Endodermal cell (in vitro differentiated cells): Measurements from ENCODE around the gene RAD9A. TPM values are rescaled to one million over a fixed set of nuclear protein-coding genes. Genes with fewer than 3 reads are reported as not detected.
A peak's percentile ranks its signal among the peaks of the same experiment; 100 is the strongest.

ENCODE experiments used
- DNase-seq: peaks from one replicate; pipeline ENCODE4 v3.0.0-alpha.2; 2017
- H3K27ac ChIP-seq: 2 replicates; pipeline ENCODE4 v1.5.1; 2013; ENCODE audit warnings: mild to moderate bottlenecking, low read depth, low read length, moderate library complexity
- H3K27me3 ChIP-seq: 2 replicates; pipeline ENCODE4 v1.6.1; 2013; ENCODE audit warnings: mild to moderate bottlenecking, low read length, moderate library complexity; ENCODE audit not compliant: insufficient read depth, control insufficient read depth, poor library complexity, severe bottlenecking
- H3K36me3 ChIP-seq: 2 replicates; pipeline ENCODE4 v1.7.0; 2013; ENCODE audit warnings: mild to moderate bottlenecking, low read length, moderate library complexity; ENCODE audit not compliant: control insufficient read depth, insufficient read depth
- H3K4me1 ChIP-seq: one replicate; pipeline ENCODE4 v1.7.0; 2013; ENCODE audit warnings: low read length; ENCODE audit not compliant: control insufficient read depth, insufficient read depth
- H3K4me3 ChIP-seq: 2 replicates; pipeline ENCODE4 v1.5.1; 2013; ENCODE audit warnings: mild to moderate bottlenecking, low read length, moderate library complexity
- H3K9ac ChIP-seq: 2 replicates; pipeline ENCODE4 v1.6.1; 2013; ENCODE audit warnings: mild to moderate bottlenecking, low read length, moderate library complexity; ENCODE audit not compliant: poor library complexity, severe bottlenecking; ENCODE audit errors: extremely low read depth
- H3K9me3 ChIP-seq: 2 replicates; pipeline ENCODE4 v1.6.1; 2013; ENCODE audit warnings: mild to moderate bottlenecking, low read length, moderate library complexity; ENCODE audit not compliant: control insufficient read depth
- H3K27ac Mint-ChIP-seq: 2 replicates; pipeline ENCODE4 v1.8.0; 2020; ENCODE audit warnings: mixed read lengths
- H3K27me3 Mint-ChIP-seq: 2 replicates; pipeline ENCODE4 v1.8.0; 2021; ENCODE audit warnings: mild to moderate bottlenecking, mixed read lengths; ENCODE audit not compliant: insufficient read depth
- H3K36me3 Mint-ChIP-seq: 2 replicates; pipeline ENCODE4 v1.8.0; 2020; ENCODE audit warnings: low read depth, mixed read lengths
- H3K4me1 Mint-ChIP-seq: 2 replicates; pipeline ENCODE4 v1.8.0; 2020; ENCODE audit warnings: mixed read lengths
- H3K4me3 Mint-ChIP-seq: 2 replicates; pipeline ENCODE4 v1.8.0; 2020; ENCODE audit warnings: mild to moderate bottlenecking, moderate library complexity, mixed read lengths
- H3K9me3 Mint-ChIP-seq: 2 replicates; pipeline ENCODE4 v1.8.0; 2020; ENCODE audit warnings: mild to moderate bottlenecking, mixed read lengths
- WGBS, 2 experiments: methylation state at CpG; one replicate each; pipeline versions ENCODE4 v1.1.5 to v1.1.7; 2013; ENCODE audit warnings: missing lambda C conversion rate in 2 of 2, mixed read lengths in 1 of 2; ENCODE audit not compliant: insufficient coverage in 1 of 2, insufficient read length in 1 of 2; 5-methylcytosine and 5-hydroxymethylcytosine counted together
- total RNA-seq, 2 donors: library from RNA; stranded (reverse); fragmentation: NEBNext Ultra II Directional in 1 of 2; extraction: Animal tissue kit (Norgen Biotek cat#: 25700) in 1 of 2; gene quantifications; 2 replicates in 1 of 2; 3 replicates in 1 of 2; pipeline ENCODE4 v1.2.1, GENCODE V29; 2021
- TF ChIP-seq, protein P1 (sequence below): fragments of 200-600 bp; sonication (generic); conservative IDR thresholded peaks from 2 replicates; pipeline ENCODE4 v1.5.0; 2021; ENCODE audit warnings: antibody characterized with exemption, mild to moderate bottlenecking

Gene RAD9A
- total RNA-seq, 2 donors from 2014 or later, result 28.3 to 41.4 TPM

DNA sequence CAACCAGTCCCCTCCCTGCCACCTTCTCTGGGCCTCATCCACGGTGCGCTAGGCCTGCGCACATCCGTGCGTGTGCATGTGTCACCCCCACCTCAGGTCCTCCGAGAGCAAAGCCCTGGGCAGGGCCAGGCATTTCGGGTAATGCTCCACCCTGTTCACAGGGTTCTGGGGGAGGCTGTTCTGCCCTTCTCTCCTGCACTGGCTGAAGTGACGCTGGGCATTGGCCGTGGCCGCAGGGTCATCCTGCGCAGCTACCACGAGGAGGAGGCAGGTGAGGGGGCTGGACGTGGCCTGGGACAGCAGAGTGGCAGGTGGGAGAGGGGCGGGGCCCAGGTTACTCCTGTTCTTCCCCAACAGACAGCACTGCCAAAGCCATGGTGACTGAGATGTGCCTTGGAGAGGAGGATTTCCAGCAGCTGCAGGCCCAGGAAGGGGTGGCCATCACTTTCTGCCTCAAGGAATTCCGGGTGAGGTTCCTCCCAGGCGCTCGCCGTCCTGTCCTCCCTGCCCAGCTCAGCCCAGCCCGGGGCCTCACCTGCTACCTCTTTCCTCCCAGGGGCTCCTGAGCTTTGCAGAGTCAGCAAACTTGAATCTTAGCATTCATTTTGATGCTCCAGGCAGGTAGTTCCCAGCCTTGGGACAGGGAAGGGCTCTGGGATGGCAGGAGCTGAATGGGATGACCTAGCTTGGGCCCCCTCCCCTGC lies 3.9 kb downstream of the RAD9A start:
- H3K9ac ChIP-seq, result no peak overlapping the region
- no peaks in the 10 kb centered on the region for H3K27me3 ChIP-seq
- DNase-seq, result no peak
- H3K27me3 Mint-ChIP-seq, result no peaks in the 10 kb centered on the region
- H3K36me3 ChIP-seq, result peaks cover 40% of the 10 kb centered on the region
- no peak overlapping the region for H3K4me3 ChIP-seq
- WGBS, 2 experiments, result 92 to 98% methylated on average over 18 to 19 of the region's 19 CpGs
- H3K4me1 ChIP-seq, result peaks cover 7% of the 10 kb centered on the region
- TF ChIP-seq, protein P1, sequence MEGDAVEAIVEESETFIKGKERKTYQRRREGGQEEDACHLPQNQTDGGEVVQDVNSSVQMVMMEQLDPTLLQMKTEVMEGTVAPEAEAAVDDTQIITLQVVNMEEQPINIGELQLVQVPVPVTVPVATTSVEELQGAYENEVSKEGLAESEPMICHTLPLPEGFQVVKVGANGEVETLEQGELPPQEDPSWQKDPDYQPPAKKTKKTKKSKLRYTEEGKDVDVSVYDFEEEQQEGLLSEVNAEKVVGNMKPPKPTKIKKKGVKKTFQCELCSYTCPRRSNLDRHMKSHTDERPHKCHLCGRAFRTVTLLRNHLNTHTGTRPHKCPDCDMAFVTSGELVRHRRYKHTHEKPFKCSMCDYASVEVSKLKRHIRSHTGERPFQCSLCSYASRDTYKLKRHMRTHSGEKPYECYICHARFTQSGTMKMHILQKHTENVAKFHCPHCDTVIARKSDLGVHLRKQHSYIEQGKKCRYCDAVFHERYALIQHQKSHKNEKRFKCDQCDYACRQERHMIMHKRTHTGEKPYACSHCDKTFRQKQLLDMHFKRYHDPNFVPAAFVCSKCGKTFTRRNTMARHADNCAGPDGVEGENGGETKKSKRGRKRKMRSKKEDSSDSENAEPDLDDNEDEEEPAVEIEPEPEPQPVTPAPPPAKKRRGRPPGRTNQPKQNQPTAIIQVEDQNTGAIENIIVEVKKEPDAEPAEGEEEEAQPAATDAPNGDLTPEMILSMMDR, result no peak
- H3K27ac Mint-ChIP-seq, result no peak overlapping the region
- no peak overlapping the region for H3K27ac ChIP-seq
- H3K9me3 ChIP-seq, result no peaks in the 10 kb centered on the region
- H3K9me3 Mint-ChIP-seq, result no peaks in the 10 kb centered on the region
- H3K4me3 Mint-ChIP-seq, result no peak overlapping the region
- H3K4me1 Mint-ChIP-seq, result peaks cover 17% of the 10 kb centered on the region
- peaks cover 42% of the 10 kb centered on the region for H3K36me3 Mint-ChIP-seq

DNA sequence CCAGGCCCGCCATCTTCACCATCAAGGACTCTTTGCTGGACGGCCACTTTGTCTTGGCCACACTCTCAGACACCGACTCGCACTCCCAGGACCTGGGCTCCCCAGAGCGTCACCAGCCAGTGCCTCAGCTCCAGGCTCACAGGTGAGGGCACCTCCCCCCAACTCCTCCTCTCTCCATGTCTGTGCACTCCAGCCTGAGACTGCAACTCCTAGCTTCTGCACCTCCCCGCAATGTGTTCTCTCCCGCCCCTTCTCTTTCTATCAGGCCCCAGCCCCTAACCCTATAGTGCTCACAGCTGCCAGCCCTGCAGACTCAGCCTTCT lies 4.4 kb downstream of the RAD9A start:
- H3K27ac Mint-ChIP-seq, result peak overlapping the region; percentile 29
- TF ChIP-seq, protein P1, result no peak
- no peaks in the 10 kb centered on the region for H3K9me3 Mint-ChIP-seq
- Histone ChIP-seq H3K4me1 (peaks cover 10% of the 10 kb centered on the region), H3K4me3 (no peak overlapping the region), H3K9ac (no peak overlapping the region), H3K27ac (no peak overlapping the region), H3K27me3 (no peaks in the 10 kb centered on the region), H3K9me3 (no peaks in the 10 kb centered on the region), H3K36me3 (peaks cover 40% of the 10 kb centered on the region)
- H3K4me3 Mint-ChIP-seq, result no peak overlapping the region
- peaks cover 18% of the 10 kb centered on the region for H3K4me1 Mint-ChIP-seq
- H3K27me3 Mint-ChIP-seq, result no peaks in the 10 kb centered on the region
- DNase-seq, result no peak
- 96 to 100% methylated on average over 6 to 7 of the region's 7 CpGs for WGBS, 2 experiments
- peaks cover 43% of the 10 kb centered on the region for H3K36me3 Mint-ChIP-seq

DNA sequence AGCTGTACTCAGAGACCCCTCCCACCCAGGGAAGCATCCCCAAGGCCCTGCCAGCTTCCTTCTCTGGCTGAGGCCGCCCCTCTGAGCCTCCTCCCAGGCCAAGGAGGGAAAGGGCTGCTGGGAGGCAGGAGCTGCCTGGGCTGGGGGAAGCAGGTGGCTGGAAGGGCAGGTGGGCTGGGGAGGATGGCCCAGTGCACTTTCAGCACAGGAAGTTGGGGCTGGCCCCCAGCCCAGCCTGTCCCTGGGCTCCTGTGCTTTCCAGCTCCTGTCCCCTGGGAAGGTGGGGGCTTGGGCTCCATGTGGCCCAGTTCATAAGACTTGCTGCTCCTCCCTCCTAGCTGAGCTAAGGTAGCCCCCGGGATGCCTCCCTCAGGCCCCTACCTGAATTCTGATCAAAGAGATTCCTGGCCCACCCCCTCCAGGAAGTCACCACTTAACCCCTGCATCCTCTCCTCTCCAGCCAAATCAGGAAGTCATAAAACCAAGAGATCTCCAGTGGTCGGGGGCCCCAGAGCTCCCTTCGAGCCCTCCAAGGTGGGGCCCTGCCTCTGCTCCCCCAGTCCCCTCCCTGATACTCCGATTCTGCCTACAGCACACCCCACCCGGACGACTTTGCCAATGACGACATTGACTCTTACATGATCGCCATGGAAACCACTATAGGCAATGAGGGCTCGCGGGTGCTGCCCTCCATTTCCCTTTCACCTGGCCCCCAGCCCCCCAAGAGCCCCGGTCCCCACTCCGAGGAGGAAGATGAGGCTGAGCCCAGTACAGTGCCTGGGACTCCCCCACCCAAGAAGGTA lies 5.0 kb downstream of the RAD9A start:
- Mint-ChIP-seq H3K4me1 (peaks cover 18% of the 10 kb centered on the region), H3K9me3 (no peaks in the 10 kb centered on the region), H3K4me3 (no peak overlapping the region), H3K27me3 (no peaks in the 10 kb centered on the region), H3K36me3 (peaks cover 43% of the 10 kb centered on the region), H3K27ac (peak overlapping the region; percentile 64)
- peaks cover 40% of the 10 kb centered on the region for H3K36me3 ChIP-seq
- no peaks in the 10 kb centered on the region for H3K27me3 ChIP-seq
- no peak overlapping the region for H3K4me3 ChIP-seq
- H3K27ac ChIP-seq, result no peak overlapping the region
- TF ChIP-seq, protein P1, result no peak
- H3K9me3 ChIP-seq, result no peaks in the 10 kb centered on the region
- H3K9ac ChIP-seq, result no peak overlapping the region
- peak; percentile 74 for DNase-seq
- peaks cover 10% of the 10 kb centered on the region for H3K4me1 ChIP-seq
- 78 to 82% methylated on average over 3 to 11 of the region's 13 CpGs for WGBS, 2 experiments
